Islet precursor cell (in vitro differentiated cells): ENCODE results near the gene COG5.

Source experiments
- DNase-seq: peaks from one replicate; pipeline ENCODE4 v3.0.0-alpha.2; 2018

COG5 gene

GRCh38 chr7:107321611-107322010 is 242.1 kb downstream of the COG5 start:
- DNase-seq: no peak

DNA sequence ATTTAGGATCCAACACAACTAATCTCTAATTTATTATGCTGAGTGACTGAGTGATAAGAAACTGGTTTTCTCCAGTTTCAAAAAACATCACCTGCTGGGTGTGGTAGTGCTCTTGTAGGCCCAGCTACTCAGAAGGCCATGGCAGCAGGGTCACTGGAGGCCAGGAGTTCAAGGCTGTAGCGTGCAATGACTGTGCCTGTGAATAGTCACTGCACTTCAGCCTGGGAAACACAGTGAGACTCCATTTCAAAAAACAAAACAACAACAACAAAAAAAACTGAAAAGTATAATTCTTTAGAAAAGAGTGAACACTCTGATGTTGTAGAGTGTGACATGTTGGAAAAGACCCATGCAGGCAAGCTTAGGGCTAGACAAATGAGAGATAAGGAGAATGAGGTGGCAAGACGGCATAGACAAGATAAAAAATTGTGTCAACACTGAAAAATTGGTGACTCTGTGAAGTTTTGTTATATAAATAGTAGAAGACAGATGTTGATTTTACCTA is 243.9 kb downstream of the COG5 start:
- DNase-seq: no peak

DNA sequence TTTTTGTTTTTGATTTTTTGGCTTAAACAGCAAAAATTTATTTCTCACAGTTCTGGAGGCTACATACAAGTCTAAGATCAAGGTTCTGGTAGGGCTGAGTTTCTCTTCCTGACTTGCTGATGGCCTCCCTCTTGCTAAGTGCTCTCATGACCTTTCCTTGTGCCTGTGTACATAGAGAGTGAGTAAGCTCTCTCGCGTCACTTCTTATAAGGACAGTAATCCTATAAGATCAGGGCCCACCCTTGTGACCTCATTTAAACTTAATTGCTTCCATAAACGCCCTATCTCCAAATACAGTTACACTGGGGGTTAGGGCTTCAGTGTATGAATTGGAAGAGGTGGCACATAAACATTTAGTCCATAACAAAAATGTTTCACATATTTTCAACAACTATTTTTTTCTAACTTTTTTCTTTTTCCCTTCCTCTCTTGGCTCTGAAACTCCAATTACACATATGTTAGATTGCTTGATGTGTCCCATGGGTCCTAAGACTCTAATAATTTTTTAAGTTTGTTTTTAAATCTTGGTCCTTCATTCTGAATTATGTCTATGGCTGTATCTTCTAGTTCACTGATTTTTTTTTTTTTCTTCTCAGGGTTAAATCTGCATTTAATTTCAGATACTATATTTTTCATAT is 245.1 kb downstream of the COG5 start:
- DNase-seq: no peak

DNA sequence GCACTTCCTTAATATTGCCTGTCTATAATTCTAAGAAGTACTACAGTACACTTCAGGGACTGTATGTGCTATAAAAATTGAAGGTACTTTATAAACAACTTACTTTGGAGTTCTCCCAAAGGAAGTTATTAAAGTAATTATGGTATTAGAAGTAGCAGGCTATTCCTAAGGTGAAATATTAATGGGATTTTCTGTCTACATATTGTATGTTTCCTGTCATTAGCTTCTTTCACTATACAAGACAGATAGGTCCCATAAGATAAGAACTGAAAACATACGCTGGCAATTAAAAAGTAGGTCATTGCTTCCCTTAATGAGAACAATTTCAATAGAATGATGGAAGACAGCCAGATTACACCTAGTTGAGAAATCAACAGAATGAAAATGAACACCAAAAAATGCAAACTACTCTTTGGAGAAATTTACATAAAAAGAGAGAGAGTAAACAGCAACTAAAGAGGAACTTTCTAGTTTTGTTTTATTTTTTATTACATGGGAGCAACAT is 248.0 kb downstream of the COG5 start:
- DNase-seq: no peak

GRCh38 chr7:107313355-107313754 is 250.4 kb downstream of the COG5 start:
- DNase-seq: no peak

GRCh38 chr7:107312418-107312817 is 251.3 kb downstream of the COG5 start:
- no peak for DNase-seq

DNA sequence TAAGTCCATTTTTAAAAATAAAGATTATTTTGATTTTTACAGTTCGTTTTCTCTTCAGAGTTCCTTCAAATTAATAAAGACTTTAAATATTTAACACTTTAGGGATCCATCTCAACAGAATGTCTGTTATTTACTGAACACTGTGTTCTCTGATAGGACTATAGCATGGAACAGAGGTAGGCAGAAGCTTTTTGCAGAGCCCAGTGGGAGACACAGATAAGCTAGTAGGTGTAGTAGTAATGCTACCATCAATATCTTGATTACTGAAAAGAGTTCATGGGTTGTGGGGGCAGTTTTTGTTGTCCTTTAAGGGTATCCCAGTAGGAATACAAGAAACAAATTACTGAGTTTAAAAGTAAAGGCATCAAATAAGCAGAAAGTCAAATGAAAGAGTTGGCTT is 254.4 kb downstream of the COG5 start:
- no peak for DNase-seq

DNA sequence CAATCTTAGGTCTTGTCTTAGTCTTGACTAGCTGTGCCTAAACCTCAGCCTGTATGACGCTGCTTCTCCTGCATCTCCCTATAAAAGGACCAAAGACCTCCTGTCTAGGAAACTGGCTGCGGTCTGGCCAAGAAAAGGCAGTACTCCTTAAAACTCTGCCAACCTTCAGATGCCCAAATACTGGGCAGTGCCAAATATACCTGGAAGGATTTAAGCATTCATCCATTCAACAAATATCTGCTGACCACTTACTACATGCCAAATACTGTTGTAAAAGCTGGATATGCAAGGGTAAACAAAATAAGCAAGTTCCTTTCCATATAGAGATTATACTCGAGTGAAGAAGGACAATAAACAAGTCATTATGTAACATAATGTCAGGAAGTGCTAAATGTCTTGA is 259.1 kb downstream of the COG5 start:
- no peak for DNase-seq

- DNase-seq: no peak
These were observed 259.7 kb downstream of the COG5 start for GRCh38 chr7:107304063-107304462.

DNA sequence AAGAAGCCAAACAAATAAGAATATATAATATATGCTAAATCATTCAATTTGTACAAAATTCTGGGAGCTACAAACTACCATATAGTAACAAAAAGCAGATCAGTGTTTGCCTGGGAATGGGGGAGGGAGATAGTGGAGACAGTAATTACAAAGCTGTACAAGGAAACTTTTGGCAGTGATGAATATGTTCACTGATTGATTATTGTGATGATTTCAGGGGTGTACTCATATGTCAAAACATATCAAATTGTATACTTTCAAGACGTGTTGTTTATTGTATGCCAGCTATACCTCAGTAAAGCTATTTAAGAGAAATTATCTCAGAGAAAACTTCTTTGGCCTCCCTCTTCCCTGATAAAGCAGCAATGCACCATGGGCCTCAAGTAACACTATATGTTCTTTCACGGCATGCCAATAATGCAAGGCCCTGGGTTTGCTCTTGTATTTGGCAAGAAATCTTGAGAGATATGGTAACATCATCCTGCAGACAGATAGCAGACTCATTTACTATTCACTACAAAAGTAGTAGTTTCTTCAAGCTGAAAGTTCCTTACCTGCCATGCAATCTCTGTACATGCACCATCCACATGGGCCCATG is 261.4 kb downstream of the COG5 start:
- no peak for DNase-seq

GRCh38 chr7:107294182-107294581 is 269.5 kb downstream of the COG5 start:
- no peak for DNase-seq

- DNase-seq: no peak
These were observed 271.1 kb downstream of the COG5 start for GRCh38 chr7:107292591-107292990.

- DNase-seq: no peak
These were observed 272.3 kb downstream of the COG5 start for GRCh38 chr7:107291434-107291833.

DNA sequence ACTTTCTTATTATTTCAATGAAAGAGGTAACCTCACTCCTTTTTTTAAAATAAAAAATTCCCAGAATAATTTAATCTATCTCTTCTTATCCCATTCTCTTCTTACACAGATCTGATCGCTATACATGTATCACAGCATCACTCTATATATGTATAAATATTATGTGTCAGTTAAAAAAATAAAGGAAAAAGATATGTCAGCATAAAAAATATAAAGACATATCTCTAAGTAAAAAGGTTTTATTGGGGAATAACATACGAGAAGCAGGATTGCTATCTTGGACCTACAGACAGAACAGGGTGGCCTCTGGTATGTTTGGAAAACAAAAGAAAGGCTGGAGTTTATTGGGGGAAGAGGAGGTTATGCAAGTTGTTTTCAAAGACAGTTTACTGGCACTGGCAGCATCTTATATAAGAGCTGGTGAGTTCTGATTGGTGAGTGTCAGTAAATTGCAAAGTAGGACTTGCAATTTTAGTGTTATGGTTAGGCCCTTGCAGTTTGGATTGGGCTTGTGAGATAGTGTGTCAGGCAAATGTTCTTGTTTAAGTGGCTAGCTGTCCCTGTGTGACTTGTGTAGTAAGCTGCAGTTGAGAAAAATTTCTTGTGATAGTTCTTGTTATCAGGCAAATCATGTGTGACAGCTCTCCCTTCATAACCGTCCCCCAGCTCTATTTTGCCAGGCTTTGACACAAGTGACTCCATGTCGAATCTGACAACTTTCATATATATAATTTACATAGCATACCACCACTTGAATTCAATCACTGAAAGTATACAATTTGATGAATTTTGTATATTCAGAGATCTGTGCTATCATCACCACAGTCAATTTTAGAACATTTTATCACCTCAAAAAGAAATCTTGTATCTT is 276.7 kb downstream of the COG5 start:
- DNase-seq: no peak

- no peak for DNase-seq
These were observed 278.7 kb downstream of the COG5 start for GRCh38 chr7:107284911-107285479.

DNA sequence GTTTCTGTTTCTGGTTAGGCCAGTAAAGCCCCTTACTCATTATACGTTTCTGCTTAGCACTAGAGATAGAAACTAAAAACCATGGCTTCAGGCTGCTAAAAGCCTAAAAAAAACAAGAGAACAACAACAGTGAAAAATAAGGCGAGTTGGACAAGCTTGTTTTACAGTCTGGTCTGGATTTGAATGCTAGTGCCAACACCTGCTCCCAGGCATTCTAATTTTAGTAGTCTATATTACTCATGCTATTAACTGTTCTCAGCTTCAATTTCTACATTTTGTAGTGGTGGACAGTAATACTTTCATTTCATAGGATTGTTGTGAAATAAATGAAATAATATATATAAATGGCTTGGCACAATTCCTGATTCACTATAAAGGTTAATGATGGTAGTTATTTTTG is 286.4 kb downstream of the COG5 start:
- DNase-seq: no peak

- no peak for DNase-seq
These were observed 287.4 kb downstream of the COG5 start for GRCh38 chr7:107276220-107276827.

DNA sequence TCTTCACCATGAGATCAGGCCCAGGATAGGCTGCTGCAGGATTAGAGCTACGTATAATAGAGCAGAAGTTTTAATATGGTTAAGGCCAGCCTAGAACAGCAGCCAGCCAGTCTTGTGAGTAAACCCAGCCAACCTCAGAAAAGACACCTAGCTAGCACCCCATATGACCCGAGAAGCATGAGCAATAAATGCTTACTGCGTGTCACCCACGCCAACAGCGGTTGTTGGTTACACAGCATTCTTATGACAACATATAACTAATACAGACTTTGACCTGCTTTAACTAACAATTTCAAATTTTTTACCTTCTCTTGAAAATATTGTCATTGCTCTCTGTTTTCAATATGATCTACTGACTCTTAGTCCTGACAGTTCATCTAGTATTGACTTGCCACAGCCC is 289.2 kb downstream of the COG5 start:
- no peak for DNase-seq

GRCh38 chr7:107269790-107270189 is 293.9 kb downstream of the COG5 start:
- no peak for DNase-seq

- DNase-seq: no peak
These were observed 295.1 kb downstream of the COG5 start for GRCh38 chr7:107268594-107268993.

DNA sequence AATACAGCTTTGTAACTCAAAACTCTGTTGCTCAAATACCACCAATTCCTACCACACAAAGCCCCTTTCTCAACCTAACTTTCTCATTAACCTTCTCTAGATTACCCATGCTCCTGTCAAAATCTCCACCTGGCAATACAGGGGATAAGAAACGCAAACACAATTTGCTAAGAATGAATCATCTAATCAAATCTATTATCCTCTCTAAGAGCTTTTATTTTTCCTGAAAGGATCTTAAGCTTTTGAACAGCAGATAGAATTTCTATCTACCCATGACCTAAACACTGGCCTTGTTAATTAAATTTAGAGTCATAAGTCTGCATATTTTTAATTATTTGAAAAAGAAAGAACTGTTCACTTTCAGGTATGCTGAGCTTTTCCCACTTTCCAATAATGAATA is 296.6 kb downstream of the COG5 start:
- DNase-seq: no peak

- DNase-seq: no peak
These were observed 299.0 kb downstream of the COG5 start for GRCh38 chr7:107264723-107265122.

- DNase-seq: no peak
These were observed 300.9 kb downstream of the COG5 start for GRCh38 chr7:107262857-107263256.
